HG02885 (cell line): ENCODE results near the gene IL10.
"Not testable (repeated sequence)": the region's sequence is repeated elsewhere in the genome, so short reads cannot be mapped to it uniquely, and the experiment has no call there.

Experiments
- ATAC-seq: cut with Tn5 transposase; IDR thresholded peaks from one replicate; pipeline ENCODE4 v1.9.1; 2021; ENCODE audit warnings: mild to moderate bottlenecking; ENCODE audit not compliant: unreplicated experiment, poor library complexity

The IL10 gene

GRCh38 chr1:206794294-206794908 is 22.1 kb upstream of the IL10 start:
- no peak for ATAC-seq

DNA sequence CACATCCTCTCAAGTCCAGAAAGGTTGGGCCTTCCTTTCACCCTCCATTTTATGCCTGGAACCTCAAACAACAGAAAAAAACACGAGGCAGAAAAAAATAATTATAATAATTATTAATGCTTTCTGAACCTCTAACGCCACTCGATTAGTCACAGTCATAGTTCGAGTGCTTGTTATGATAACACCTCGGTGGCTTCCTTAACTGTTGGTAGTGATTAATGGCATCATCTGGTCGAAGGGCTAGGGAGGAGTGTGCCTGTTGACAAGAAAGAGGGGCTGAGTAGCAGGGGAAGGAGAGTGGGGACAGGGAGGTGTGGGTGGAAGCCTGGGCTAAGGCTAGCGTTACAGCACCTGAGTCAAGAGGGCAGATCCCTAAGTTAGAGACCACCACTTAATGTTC is 21.3 kb upstream of the IL10 start:
- no peak for ATAC-seq

GRCh38 chr1:206792939-206793607 is 20.8 kb upstream of the IL10 start:
- peak; percentile 42 for ATAC-seq

- no peak for ATAC-seq
Measured at GRCh38 chr1:206790502-206791250, 18.4 kb upstream of the IL10 start.

DNA sequence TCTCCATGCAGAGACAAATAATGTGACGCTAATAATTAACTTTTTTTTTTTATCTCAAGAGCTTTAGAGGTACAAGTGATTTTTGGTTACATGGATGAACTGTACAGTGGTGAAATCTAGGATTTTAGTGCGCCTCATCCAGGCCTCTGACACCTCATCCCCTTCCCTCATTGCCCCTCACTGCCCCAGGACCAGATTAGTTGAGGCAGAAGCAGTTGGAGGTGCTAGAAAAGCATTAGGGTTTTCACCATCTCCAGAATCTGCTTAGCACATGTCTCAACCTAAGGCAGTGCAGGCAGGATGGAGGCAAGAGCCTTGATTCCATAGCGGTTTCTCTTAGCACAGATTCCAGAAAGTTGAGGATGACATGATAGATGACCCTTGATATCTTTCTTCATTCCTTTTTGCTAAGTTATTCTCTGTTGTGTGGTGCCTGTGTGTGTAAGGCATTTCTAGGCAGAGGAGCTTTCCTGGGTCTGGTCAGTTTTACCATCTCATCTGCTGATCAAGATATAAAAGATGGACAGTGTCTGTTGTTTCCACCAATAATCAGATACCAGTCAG is 16.3 kb upstream of the IL10 start:
- no peak for ATAC-seq

DNA sequence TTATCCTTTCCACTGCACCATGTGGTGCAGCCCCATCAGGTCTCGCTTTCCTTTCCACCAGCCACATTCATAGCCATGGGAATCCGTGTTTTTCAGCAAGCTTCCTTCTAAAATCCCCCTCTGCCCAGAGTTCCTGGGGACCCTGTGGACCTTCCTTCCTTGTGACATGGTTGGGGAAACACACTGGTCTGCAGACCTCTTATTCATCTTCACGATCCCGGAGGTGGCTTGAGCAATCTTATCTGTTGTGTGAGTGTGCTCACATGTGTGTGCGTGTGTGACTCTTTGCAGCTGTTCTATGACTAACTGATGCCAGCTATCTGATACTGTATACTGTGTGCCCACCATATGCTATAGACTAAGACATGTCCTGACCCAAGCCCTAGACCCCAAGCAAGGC is 15.6 kb upstream of the IL10 start:
- no peak for ATAC-seq

GRCh38 chr1:206786212-206786886 is 14.1 kb upstream of the IL10 start:
- peak; percentile 33 for ATAC-seq

GRCh38 chr1:206785182-206785765 is 13.0 kb upstream of the IL10 start:
- no peak for ATAC-seq

GRCh38 chr1:206784471-206784903 is 12.2 kb upstream of the IL10 start:
- peak; percentile 69 for ATAC-seq

GRCh38 chr1:206783506-206783905 is 11.2 kb upstream of the IL10 start:
- no peak for ATAC-seq

- ATAC-seq = peak; percentile 64
Measured at GRCh38 chr1:206782448-206782847, 10.2 kb upstream of the IL10 start.

DNA sequence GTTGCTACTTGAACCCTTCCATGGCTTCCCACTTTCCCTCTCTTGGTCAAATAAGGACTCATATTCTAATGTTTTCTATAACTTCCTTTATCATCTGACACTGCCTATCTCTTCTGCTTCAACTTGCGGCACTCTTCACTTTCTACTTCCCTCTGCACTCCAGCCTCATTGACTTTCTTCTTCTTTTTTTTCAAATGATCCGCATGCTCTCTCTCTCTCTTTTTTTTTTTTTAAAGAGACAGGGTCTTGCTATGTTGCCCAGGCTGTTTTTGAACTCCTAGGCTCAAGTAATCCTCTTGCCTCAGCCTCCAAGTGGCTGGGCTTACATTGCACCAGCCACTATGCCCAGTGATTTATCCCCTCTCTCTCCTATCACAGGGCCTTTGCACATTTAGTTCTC is 7.3 kb upstream of the IL10 start:
- ATAC-seq = no peak

- ATAC-seq = not testable (repeated sequence)
Measured at GRCh38 chr1:206778911-206779310, 6.6 kb upstream of the IL10 start.

DNA sequence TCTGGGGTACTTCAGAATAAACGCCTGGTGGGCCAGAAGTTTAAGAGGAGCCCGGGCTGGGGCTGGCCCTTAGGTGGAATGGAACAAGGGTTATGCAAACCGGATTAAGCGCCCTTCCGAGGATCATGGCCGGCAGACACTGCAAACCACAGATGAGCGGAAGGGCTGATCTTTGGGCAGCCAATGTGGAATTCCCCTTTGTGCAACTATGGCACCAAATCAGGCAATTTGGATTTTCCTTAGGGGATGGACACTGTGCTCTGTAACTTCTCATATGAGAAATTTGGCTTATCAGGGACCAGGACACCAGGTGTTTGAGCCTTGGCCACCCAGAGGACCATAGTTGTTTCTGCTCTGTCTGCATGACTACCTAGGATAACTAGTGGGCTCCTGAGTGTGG is 5.7 kb upstream of the IL10 start:
- no peak for ATAC-seq

DNA sequence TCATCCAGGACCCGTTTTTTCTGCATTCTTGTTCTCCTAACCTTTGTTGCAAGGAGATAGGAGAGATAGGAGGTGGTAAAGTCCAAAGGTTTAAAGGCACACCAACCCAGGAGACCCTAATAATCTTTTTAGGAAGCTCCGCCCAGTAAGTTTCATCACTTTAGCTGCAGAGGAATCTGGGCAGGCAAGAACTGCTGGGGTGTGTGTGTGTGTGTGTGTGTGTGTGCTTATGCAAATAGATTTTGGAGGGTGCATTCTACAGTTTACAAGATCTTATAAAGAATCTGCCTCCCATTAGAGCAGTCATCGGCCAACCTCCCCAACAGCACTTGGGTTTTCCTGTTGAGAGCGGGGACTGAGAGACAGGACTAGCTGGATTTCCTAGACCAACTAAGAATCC is 3.9 kb upstream of the IL10 start:
- no peak for ATAC-seq

DNA sequence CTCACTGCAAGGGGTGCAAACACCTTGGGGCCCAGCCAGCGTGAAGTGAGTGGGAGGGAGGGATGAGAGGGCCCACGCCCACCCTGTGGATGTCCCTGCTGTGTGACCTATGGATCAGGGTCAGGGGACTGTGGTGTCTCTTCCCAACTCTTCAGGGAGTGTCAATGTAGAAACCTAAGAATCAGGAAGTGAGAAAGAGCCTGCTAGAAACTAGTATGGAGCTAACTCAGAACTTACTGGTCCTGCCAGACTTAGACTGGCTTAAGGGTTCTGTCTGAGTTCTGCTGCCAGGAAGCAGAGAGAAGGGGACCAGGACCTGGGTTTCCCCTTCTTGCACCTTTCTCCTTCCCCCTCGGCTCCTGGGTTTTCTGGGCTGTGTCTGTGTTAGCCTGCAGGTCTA is 1.8 kb upstream of the IL10 start:
- ATAC-seq = no peak

DNA sequence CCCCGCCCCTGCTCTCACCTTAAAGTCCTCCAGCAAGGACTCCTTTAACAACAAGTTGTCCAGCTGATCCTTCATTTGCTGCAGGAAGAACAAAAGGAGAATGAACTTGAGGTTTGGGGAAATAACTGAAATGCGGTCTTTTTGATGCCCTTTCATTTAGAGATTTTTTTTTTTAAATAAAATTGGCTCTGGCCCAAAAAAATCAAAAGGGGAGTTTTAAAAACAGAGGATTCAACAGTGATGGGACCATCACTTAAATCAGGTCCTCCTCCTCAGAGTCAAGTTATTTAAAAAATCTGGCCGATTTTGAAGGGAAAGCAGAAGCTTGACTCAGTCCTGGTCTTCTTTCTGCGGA is 979 bp downstream of the IL10 start:
- no peak for ATAC-seq

GRCh38 chr1:206770531-206771337 is 1.6 kb downstream of the IL10 start, which contains the start of gene IL19:
TSS of gene IL19 (plus strand) at chr1:206770773. CDS start at chr1:206836663, 65,890 bp downstream.
- ATAC-seq = no peak

DNA sequence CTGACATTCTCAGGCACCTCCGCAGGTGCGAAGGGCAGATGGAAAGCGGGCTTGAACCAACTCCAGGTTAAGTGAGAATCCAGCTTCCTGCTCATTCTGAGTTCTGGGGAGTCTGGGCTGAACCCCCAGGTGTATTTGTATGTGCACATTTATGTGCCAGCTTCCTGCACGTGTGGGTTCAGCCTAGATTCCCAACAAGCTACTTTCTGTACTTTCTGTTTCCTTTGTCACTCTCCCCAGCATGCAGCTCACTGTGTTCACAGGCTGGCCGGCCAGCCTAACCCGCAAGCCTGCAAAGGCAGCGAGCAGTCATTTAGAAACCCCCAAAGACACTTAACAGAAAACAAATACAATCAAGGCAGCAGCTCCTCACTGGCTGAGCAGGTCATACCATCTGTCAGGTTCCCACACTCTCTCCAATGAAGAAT is 3.0 kb downstream of the IL10 start:
- peak; percentile 81 for ATAC-seq
